ES-I3 (cell line): ENCODE measurements around the gene IPMK.
"Not testable (repeated sequence)": the region's sequence is repeated elsewhere in the genome, so short reads cannot be mapped to it uniquely, and the experiment has no call there.

Experiments used
- H3K36me3 ChIP-seq: 2 replicates; pipeline ENCODE4 v1.6.1; 2013; ENCODE audit warnings: mild to moderate bottlenecking, low read length, control low read depth, moderate library complexity; ENCODE audit not compliant: insufficient read depth
- H3K4me1 ChIP-seq: 2 replicates; pipeline ENCODE4 v1.6.1; 2013; ENCODE audit warnings: mild to moderate bottlenecking, control low read depth, low read length; ENCODE audit not compliant: insufficient read depth
- H3K9ac ChIP-seq: 2 replicates; pipeline ENCODE4 v1.6.1; 2013; ENCODE audit warnings: low read depth, mild to moderate bottlenecking, low read length, moderate library complexity
- H3K9me3 ChIP-seq: 2 replicates; pipeline ENCODE4 v1.6.1; 2013; ENCODE audit warnings: mild to moderate bottlenecking, low read length, moderate library complexity; ENCODE audit not compliant: control insufficient read depth, insufficient read depth

The IPMK gene

DNA sequence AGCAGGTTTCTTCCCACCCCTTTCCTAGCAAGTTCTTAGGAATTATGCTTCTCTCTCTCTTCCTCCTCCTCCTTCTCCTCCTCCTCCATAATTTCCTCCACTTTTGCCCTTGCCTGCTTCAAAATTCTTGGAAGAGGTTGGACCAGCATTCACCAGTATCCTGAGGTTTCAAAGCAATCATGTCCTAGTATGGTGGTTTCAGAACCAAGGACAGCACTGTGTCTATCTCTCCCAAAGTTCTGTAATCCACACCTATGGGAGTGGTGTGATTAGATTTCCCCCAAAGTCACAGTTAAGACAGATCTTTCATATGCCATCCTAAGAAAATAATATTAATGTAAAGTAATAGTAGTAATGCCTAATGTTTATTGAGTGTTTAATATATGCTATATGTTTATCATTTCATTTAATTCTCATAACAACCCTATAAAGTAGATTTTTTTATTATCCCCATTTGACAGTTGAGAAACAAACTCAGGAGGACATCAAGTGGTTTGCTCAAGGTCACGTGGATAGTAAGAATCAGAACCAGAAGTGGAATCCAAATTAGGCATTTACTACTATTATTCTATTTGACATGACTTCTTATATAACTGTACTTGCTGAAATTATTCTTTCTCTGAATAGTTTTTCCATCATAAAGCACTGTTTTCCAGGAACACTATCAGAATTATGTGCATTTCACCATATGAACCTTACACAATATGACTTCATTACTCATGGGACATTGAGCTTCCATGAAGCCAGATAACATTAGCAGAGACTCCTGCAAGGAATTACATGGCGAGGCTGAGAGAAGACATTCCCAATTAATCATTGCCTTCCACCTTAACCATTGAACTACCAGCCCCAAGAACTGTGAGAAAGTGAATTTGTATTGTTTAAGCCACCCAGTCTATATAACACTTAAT lies 91.4 kb downstream of the IPMK start:
- Histone ChIP-seq H3K36me3 (no peaks in the 10 kb centered on the region), H3K4me1 (0 out of 2 replicates have a peak, but pooled peaks cover 4% of the 10 kb centered on the region), H3K9me3 (no peaks in the 10 kb centered on the region), H3K9ac (no peak overlapping the region)

DNA sequence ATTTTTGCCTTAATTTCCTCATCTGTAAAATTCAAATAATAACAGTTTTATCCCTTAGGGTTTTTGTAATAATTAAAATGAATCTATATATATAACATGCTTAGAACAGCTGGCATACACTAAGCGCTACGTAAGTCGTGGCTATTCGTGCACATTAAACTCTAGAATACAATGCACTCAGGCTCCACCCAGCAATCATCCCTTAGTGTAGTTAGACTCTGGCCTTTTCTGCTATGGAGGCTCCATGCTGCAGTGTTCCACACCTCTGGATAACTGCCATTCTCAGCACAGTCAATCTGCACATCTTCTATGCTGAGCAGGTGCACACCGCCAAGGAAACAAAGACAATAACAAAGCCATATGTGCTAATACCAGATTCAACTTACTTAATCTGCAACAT lies 92.9 kb downstream of the IPMK start:
- Histone ChIP-seq H3K36me3 (no peaks in the 10 kb centered on the region), H3K9ac (no peak overlapping the region), H3K4me1 (0 out of 2 replicates have a peak, but pooled peaks cover 4% of the 10 kb centered on the region), H3K9me3 (no peaks in the 10 kb centered on the region)

DNA sequence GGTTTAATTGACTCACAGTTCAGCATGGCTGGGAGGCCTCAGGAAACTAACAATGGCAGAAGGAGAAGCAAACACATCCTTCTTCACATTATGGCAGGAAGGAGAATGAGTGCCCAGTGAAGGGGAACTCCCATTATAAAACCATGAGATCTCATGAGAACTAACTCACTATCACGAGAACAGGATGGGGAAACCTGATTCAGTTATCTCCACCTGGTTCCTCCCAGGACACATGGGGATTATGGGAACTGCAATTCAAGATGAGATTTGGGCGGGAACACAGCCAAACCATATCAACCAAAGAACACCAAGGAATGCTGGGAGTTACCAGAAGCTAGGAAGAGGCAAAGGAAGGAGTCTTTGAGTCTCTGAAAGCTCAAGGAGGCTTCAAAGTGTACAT lies 94.3 kb downstream of the IPMK start:
- no peaks in the 10 kb centered on the region for H3K4me1 ChIP-seq
- H3K36me3 ChIP-seq = no peaks in the 10 kb centered on the region
- H3K9ac ChIP-seq = no peak overlapping the region
- no peaks in the 10 kb centered on the region for H3K9me3 ChIP-seq

DNA sequence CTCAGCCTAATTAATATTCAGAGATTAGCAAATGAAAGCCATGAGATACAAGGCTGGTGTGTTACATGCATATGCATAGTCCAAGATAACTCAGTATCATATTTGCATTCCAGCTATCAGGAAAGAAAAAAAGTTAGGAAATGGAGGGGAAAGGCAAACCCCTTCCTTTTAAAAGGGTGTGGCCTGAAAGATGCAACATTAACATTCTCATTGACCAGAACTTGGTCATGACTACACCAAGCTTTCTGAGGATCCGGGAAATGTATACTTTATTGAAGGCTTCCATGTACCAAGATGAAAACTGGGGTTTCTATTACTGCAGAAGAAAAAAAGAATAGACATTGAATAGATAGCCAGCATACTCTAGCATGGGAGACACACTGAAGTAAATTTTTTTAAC lies 96.5 kb downstream of the IPMK start:
- H3K9me3 ChIP-seq = no peaks in the 10 kb centered on the region
- no peaks in the 10 kb centered on the region for H3K36me3 ChIP-seq
- no peak overlapping the region for H3K9ac ChIP-seq
- H3K4me1 ChIP-seq = no peaks in the 10 kb centered on the region

DNA sequence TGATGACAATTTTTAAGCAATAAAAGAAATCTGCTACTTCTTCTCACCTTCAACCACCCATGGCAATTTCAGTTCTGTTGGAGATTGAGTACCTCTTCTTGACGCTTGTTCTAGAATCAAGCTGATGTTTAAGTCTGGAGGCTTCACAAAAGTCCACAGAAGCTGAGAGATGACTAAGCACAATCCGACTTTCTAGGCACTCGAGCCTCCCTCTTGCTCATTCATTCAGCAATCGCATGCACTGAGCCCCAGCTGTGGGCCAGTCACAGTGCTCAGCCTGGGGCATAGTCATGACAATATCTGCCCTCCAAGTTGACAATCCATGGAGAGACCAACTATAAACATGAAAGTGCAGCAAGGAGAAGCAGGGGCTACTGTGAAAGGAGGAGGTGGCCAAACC lies 103.2 kb downstream of the IPMK start:
- no peak overlapping the region for H3K9ac ChIP-seq
- no peaks in the 10 kb centered on the region for H3K9me3 ChIP-seq
- H3K4me1 ChIP-seq = no peaks in the 10 kb centered on the region
- H3K36me3 ChIP-seq = no peaks in the 10 kb centered on the region

DNA sequence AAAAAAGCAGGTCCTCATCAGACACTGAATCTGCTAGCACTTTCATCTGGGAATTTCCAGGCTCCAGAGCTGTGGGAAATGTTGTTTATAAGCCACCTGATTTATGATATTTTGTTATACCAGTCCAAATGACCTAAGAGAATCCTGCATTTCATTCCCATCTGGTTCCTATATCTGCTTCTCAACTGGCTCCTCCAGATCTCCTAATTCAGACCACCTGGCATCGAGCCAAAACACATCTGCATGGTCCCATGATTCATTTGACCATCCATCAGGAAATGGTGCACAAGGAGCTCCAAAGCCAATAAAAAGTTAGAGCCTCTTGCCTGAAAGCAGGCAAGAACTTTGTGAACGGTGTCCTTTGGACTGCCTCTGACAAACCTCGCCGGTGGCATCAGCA lies 108.9 kb downstream of the IPMK start:
- Histone ChIP-seq H3K4me1 (peaks cover 5% of the 10 kb centered on the region; the same call in 1 of the 2 replicates), H3K9ac (no peak overlapping the region), H3K9me3 (no peaks in the 10 kb centered on the region), H3K36me3 (no peaks in the 10 kb centered on the region)

DNA sequence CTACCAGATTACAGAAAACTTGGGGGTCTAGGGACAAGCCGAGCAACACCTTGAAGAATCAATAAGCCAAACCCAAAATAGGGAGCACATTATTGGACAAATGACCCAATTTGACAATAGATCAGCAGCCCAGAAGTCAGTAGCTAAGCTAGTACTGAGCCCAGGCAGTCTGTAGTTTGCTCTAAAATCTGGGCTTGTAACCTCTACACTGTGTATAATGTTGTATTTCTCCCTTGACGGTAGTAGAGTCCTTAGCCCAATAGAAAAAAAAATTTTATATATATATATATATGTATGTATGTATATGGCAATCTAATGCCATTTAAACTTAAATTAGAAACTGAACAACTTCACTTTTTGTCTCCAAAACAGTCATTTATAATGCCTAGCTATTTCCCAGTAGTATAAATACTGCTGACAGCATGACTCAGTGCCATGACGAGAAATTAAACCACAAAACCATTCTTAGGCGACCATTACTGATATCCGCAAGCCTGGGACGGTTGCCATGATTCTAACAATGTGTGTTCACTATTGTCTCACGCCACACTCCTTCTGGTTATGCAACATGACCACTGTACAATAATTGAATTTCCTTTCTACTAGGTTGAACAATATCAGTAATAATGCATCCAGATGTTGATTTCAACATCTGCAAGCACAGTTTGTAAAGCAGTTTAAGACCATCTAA lies 110.5 kb downstream of the IPMK start:
- no peak overlapping the region for H3K9ac ChIP-seq
- H3K9me3 ChIP-seq = no peaks in the 10 kb centered on the region
- H3K36me3 ChIP-seq = no peaks in the 10 kb centered on the region
- H3K4me1 ChIP-seq = peaks cover 10% of the 10 kb centered on the region; the same call in 1 of the 2 replicates

DNA sequence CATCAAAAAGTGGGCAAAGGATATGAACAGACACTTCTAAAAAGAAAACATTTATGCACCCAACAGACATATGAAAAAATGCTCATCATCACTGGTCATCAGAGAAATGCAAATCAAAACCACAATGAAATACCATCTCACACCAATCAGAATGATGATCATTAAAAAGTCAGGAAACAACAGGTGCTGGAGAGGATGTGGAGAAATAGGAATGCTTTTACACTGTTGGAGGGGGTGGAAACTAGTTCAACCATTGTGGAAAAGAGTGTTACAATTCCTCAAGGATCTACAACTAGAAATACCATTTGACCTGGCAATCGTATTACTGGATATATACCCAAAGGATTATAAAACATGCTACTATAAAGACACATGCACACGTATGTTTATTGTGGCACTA lies 111.8 kb downstream of the IPMK start:
- not testable (repeated sequence) for H3K9me3 ChIP-seq
- peaks cover 11% of the 10 kb centered on the region; the same call in 1 of the 2 replicates for H3K4me1 ChIP-seq

DNA sequence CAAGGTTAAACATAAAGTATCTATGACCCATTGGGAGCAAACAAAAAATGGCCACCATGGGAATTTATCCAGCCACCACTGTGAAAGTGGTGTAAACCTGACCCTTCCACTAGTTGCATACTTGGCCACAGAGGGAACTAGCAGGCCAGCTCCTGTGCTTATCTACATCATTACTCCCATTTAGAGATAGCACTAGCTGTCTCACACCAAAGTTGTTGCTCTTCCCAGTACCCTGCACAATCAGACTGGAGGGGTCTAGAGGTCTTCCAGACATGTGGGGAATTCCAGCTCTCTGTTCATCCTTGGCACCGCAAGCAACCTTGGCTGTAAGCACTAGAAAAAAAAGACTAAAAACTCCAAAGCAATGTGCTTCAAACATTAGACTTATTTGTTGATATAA lies 113.9 kb downstream of the IPMK start:
- Histone ChIP-seq H3K4me1 (peaks cover 11% of the 10 kb centered on the region; the same call in 1 of the 2 replicates), H3K9me3 (no peaks in the 10 kb centered on the region), H3K9ac (no peak overlapping the region), H3K36me3 (no peaks in the 10 kb centered on the region)

More for the DNA sequence above, 111.8 kb downstream of the IPMK start:
- H3K9ac ChIP-seq, H3K36me3 ChIP-seq: not testable (repeated sequence)

DNA sequence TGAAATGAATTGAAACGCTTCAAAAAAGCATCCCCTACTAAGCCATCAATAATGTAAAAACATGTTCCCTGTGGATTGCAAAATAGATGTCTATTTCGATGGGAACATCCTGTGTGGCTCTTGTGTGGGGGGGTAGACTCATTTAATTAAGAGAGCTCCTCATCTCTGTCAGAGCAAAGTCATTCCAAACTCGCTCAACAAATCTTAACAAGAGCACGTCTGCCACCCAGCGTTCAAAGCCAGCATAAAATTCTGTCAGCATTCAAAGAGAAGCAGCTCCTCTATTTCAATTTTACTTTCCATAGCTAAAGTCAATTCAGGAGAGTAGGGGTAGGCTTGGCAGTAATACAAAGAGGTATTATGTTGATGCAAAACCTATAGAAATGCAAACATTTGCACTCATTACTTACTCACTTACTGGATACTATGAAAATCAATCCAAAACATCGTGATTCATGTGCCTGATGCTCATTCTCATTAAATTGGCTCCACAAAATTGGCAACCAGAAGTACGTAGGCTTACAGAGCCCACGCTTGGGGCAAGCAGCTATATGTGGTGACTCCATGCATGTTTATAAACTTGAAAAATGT lies 114.9 kb downstream of the IPMK start:
- H3K36me3 ChIP-seq = no peaks in the 10 kb centered on the region

DNA sequence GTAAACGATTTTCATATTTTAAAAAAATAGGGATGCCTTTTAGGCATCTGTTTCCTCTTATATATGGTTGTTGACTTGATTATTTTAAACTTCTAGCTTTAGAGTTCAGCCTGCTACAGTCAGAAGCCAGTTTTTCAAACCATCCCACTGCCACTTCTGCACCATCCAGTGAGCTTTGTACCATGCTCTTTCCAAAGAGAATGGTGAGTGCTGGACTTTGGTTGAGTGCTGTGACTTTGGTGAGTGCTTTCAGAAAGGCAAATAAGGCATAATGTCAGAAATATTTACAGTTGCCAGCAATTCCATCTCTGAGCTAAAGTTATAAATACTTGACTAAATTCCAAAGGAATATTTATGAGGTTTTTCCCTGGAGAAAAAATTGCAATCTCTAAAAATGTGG lies 117.4 kb downstream of the IPMK start:
- Histone ChIP-seq H3K9ac (no peak overlapping the region), H3K36me3 (no peaks in the 10 kb centered on the region), H3K4me1 (peaks cover 11% of the 10 kb centered on the region; the same call in 1 of the 2 replicates), H3K9me3 (no peaks in the 10 kb centered on the region)

More for the DNA sequence above, 114.9 kb downstream of the IPMK start:
- Histone ChIP-seq H3K9ac (no peak overlapping the region), H3K9me3 (no peaks in the 10 kb centered on the region), H3K4me1 (peaks cover 11% of the 10 kb centered on the region; the same call in 1 of the 2 replicates)

DNA sequence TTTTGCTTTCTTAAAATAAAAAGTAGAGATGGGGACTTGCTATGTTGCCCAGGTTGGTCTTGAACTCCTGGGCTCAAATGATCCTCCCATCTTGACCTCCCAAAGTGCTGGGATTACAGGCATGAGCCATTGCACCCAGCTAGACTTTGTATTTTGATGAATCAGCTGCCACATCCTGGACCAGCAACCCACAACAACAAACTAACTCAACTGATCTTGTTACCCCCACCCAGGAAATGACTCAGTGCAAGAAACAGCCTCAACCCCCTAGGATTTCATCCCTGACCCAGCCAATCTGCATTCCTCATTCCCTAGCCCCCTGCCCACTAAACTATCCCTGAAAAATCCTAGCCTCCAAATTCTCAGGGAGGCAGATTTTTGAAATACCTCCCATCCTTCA lies 123.8 kb downstream of the IPMK start:
- no peak overlapping the region for H3K9ac ChIP-seq
- no peaks in the 10 kb centered on the region for H3K36me3 ChIP-seq
- no peaks in the 10 kb centered on the region for H3K4me1 ChIP-seq
- H3K9me3 ChIP-seq = peaks cover 16% of the 10 kb centered on the region; the same call in 1 of the 2 replicates
